Thoracic aorta (tissue), 2 donors: Measurements from ENCODE around the gene RCL1. TPM values are rescaled to one million over a fixed set of nuclear protein-coding genes. Genes with fewer than 3 reads are reported as not detected.

Experiments
- ATAC-seq: fragments of 150-250 bp; one replicate; pipeline ENCODE4 v1.8.0; 2017; ENCODE audit warnings: low read depth; ENCODE audit not compliant: insufficient number of reproducible peaks, low FRiP score
- DNase-seq: peaks from one replicate; pipeline ENCODE4 v3.0.0-alpha.2; 2020; ENCODE audit warnings: low spot score
- H3K27ac ChIP-seq, 2 donors: fragments of 200-600 bp; sonication (generic); 1 replicate in 1 of 2; 2 replicates in 1 of 2; pipeline ENCODE4 v1.5.1; 2016; ENCODE audit warnings: mild to moderate bottlenecking in 2 of 2, moderate library complexity in 2 of 2
- H3K27me3 ChIP-seq: fragments of 200-600 bp; sonication (generic); replicated peaks from 2 replicates; pipeline ENCODE4 v1.6.0; 2016; ENCODE audit warnings: mild to moderate bottlenecking; ENCODE audit not compliant: insufficient read depth
- H3K36me3 ChIP-seq: fragments of 200-600 bp; sonication (generic); one replicate; pipeline ENCODE4 v1.5.1; 2016
- H3K4me1 ChIP-seq, 2 donors: fragments of 200-600 bp; sonication (generic); 1 replicate in 1 of 2; 2 replicates in 1 of 2; pipeline versions ENCODE4 v1.5.1 to v1.6.0; 2016; ENCODE audit warnings: low read depth in 2 of 2, mild to moderate bottlenecking in 1 of 2; ENCODE audit not compliant: control insufficient read depth in 1 of 2
- H3K4me3 ChIP-seq: fragments of 200-600 bp; sonication (generic); 2 replicates; pipeline ENCODE4 v1.5.1; 2016; ENCODE audit warnings: mild to moderate bottlenecking
- H3K9me3 ChIP-seq: fragments of 200-600 bp; sonication (generic); 2 replicates; pipeline ENCODE4 v1.5.1; 2016
- total RNA-seq, 2 donors: library from RNA; depleted of rRNA; stranded (reverse); fragments of >200 nt; gene quantifications; one replicate each; pipeline versions ENCODE4 v1.1.0 to v1.2.3, GENCODE V29; 2016
- TF ChIP-seq, protein P1 (sequence below): fragments of 200-600 bp; sonication (generic); IDR thresholded peaks from one replicate; pipeline ENCODE4 v1.5.1; 2019; ENCODE audit warnings: antibody characterized with exemption

RCL1 gene, protein sequence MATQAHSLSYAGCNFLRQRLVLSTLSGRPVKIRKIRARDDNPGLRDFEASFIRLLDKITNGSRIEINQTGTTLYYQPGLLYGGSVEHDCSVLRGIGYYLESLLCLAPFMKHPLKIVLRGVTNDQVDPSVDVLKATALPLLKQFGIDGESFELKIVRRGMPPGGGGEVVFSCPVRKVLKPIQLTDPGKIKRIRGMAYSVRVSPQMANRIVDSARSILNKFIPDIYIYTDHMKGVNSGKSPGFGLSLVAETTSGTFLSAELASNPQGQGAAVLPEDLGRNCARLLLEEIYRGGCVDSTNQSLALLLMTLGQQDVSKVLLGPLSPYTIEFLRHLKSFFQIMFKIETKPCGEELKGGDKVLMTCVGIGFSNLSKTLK
- total RNA-seq, result 10 to 100 TPM; 29.6 to 62.2 TPM

DNA sequence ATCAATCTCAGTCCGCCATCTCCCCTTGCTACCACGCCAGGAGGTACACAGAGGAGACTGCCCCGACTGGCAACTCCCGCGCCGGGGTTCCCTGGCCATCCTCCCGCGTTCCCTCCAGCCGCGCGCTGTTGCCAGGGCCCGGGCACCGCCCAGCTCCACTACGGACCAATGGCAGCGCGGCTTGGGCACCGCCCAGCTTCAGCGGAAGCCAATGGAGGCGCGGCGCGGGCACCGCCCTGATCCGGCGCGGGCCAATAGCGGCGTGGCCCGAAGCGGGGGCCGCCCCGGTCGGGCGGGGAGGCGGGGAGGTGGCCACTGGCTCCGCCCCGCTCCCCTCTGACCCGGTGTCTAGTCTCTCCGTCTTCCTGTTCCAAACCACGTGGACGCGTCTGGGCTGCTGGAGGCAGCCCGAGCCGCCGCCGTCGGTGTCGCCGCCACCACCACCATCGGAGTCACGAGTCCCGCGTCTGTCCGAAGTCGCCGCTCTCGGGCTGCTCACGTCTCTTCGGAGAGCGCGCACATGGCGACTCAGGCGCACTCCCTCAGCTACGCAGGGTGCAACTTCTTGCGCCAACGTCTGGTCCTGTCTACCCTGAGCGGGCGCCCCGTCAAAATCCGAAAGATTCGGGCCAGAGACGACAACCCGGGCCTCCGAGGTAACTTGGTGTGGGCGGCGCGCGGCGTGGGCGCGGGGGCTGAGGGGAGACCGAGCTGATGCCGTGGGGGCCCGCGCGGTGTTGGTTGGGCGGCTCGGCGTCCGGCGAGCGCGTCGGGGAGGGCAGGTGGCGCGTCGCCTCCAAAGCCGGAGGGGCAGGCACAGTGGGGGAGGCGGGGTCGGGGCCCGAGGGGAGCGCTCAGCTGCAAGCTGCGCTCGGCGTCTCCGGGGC is at the start of gene RCL1:
RCL1 (plus strand) TSS at position 373 of the 887 bp plus-strand sequence; CDS start at position 521, 148 bp downstream.
- Histone ChIP-seq H3K4me1 (peaks cover 4 to 35% of the 10 kb centered on the region in 2 donors), H3K4me3 (peak within 1 kb of the TSS; percentile 94), H3K27me3 (no peaks in the 10 kb centered on the region), H3K36me3 (no peaks in the 10 kb centered on the region), H3K9me3 (no peaks in the 10 kb centered on the region), H3K27ac (peak within 1 kb of the TSS; percentile 93 to 97)
- TF ChIP-seq, protein P1, sequence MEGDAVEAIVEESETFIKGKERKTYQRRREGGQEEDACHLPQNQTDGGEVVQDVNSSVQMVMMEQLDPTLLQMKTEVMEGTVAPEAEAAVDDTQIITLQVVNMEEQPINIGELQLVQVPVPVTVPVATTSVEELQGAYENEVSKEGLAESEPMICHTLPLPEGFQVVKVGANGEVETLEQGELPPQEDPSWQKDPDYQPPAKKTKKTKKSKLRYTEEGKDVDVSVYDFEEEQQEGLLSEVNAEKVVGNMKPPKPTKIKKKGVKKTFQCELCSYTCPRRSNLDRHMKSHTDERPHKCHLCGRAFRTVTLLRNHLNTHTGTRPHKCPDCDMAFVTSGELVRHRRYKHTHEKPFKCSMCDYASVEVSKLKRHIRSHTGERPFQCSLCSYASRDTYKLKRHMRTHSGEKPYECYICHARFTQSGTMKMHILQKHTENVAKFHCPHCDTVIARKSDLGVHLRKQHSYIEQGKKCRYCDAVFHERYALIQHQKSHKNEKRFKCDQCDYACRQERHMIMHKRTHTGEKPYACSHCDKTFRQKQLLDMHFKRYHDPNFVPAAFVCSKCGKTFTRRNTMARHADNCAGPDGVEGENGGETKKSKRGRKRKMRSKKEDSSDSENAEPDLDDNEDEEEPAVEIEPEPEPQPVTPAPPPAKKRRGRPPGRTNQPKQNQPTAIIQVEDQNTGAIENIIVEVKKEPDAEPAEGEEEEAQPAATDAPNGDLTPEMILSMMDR, result no peak
- DNase-seq, result peak; percentile 74
- ATAC-seq, result peak; percentile 97

GRCh38 chr9:4743131-4743875 is 49.4 kb upstream of the RCL1 start:
- no peak overlapping the region for H3K27ac ChIP-seq
- ATAC-seq, result no peak
- no peaks in the 10 kb centered on the region for H3K9me3 ChIP-seq
- peaks cover 11 to 13% of the 10 kb centered on the region in 2 donors for H3K4me1 ChIP-seq
- no peaks in the 10 kb centered on the region for H3K36me3 ChIP-seq
- no peak for DNase-seq
- H3K4me3 ChIP-seq, result no peak overlapping the region
- no peaks in the 10 kb centered on the region for H3K27me3 ChIP-seq
- TF ChIP-seq, protein P1, result no peak

GRCh38 chr9:4746278-4747030 is 46.3 kb upstream of the RCL1 start:
- TF ChIP-seq, protein P1, result no peak
- ATAC-seq (no peak), DNase-seq (no peak)
- Histone ChIP-seq H3K27me3 (no peaks in the 10 kb centered on the region), H3K4me3 (no peak overlapping the region), H3K9me3 (no peaks in the 10 kb centered on the region), H3K36me3 (no peaks in the 10 kb centered on the region), H3K27ac (no peak overlapping the region), H3K4me1 (no peaks in the 10 kb centered on the region)

DNA sequence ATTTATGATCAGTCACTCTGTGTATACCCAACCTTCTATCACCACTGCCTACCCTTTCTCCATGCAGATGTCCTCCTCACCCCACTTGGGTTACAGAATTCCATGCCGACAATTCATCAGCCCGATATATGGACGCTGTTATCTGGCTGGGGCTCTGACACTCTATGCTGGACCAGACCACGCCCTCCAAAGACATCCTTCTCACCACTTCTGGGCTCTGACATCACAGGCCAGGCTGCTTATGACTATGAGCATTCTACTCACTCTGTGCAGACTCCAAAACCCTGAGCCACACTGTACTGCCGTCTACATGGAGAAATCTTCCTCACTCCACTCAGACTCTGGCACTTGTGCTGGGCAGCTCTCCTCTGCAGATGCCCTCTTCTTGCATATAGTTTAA is 44.1 kb upstream of the RCL1 start:
- Histone ChIP-seq H3K27me3 (no peaks in the 10 kb centered on the region), H3K9me3 (no peaks in the 10 kb centered on the region), H3K27ac (no peak overlapping the region), H3K4me1 (no peaks in the 10 kb centered on the region), H3K36me3 (no peaks in the 10 kb centered on the region), H3K4me3 (no peak overlapping the region)
- DNase-seq (no peak), ATAC-seq (no peak)
- TF ChIP-seq, protein P1, result no peak
